ENCODE results near the gene CCM2.
"Not testable (repeated sequence)": the region's sequence is repeated elsewhere in the genome, so short reads cannot be mapped to it uniquely, and the experiment has no call there.

The CCM2 gene

GRCh38 chr7:44983742-44984477 is 16.1 kb upstream of the CCM2 start:
- no peak for DNase-seq

- no peak for DNase-seq
Observed at GRCh38 chr7:44984478-44984758, 15.6 kb upstream of the CCM2 start.

- no peak for DNase-seq
Observed at GRCh38 chr7:44985033-44985695, 14.8 kb upstream of the CCM2 start.

- DNase-seq = no peak
Observed at GRCh38 chr7:44985900-44986217, 14.1 kb upstream of the CCM2 start.

DNA sequence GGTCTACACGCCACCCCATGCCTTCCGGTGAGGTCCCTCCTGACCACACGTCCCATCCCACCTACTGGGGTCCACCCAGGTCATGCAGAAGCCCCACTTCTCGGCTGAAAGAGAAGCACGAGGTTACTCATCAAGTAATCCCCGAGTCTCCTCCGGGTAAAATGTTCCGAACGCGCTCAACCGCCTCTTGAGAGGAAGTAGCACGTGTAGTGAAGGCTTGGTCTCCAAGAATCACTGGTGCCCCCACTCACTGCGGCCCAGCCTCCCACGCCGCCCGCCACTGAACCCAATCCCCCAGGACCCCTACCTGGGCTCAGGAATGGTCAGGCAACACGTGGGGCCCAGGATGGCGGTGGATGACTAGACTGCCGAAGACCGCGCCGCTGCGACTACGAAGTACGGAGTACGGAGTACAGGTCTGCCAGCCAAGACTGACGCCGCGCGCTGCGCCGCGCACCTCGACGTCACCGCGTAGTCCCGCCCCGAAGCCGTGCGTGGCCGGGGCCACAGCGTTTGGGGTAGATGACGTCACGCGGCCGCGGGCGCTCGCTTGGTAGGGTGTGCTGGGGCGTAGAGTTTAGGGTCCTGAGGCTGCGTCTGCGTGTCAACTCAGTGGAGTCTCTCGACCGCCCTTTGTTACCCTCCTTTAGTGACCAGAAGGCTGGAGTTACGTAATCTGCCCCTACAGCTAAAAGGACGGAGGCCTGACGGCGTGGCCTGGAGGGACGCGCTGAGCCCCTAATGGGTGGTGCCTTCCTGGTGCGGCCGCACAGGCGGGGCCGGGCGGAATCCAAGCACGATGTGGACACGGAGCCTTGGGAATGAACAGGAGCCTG is 13.6 kb upstream of the CCM2 start:
- DNase-seq = peak; percentile 96 to 98

- no peak for DNase-seq
Observed at GRCh38 chr7:44987457-44987856, 12.5 kb upstream of the CCM2 start.

DNA sequence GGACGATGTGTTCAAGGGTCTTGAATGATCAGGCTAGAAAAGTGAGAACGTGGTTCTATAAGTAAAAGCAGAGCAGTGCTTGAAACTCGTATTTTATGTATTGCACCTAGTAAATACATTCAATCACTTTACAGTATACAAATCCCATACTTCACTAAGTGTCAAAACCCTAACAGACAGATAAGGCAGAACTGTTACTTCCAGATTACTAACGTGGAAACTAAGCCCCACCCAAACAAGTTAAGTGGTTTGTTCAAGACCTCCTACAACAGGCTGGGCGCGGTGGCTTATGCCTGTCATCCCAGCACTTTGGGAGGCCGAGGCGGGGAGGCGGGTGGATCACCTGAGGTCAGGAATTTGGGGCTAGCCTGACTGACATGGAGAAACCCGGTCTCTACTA is 12.0 kb upstream of the CCM2 start:
- no peak for DNase-seq

GRCh38 chr7:44988701-44989100 is 11.3 kb upstream of the CCM2 start:
- peak in 1 of 2 donors; percentile 65 for DNase-seq

- DNase-seq = no peak
Observed at GRCh38 chr7:44989132-44989531, 10.9 kb upstream of the CCM2 start.

- DNase-seq = no peak
Observed at GRCh38 chr7:44990109-44991023, 9.6 kb upstream of the CCM2 start.

GRCh38 chr7:44992004-44992795 is 7.8 kb upstream of the CCM2 start:
- DNase-seq = not testable (repeated sequence)

DNA sequence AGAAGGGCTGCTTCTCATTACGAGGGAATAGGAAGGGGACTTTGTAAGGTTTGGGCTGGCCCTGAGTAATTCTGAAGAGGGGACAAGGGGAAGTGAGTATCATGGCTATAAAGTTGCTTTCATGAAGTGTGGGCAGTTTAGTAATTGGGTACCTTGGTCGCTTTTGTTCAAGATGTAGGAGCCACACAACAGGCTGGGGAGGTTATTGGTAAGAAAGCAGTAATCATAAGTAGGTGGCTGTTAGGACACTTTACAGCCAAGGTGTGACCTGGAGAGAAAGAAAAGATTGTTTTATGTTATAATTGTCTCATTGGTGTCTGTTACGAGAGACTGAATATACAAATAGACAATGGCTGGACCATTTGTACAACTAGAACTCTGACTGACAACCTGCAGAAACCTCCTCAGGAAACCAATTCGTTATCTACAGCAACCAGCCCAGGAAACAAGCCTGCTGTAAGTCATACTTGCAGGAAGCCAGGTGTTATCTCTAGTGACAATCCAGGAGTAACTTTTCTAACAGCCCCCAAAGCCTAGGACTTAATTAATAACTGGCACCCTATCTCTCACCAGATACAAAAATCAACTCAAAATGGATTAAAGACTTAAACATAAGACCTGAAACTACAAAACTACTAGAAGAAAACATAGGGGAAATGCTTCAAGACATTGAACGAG is 5.0 kb upstream of the CCM2 start:
- no peak for DNase-seq

DNA sequence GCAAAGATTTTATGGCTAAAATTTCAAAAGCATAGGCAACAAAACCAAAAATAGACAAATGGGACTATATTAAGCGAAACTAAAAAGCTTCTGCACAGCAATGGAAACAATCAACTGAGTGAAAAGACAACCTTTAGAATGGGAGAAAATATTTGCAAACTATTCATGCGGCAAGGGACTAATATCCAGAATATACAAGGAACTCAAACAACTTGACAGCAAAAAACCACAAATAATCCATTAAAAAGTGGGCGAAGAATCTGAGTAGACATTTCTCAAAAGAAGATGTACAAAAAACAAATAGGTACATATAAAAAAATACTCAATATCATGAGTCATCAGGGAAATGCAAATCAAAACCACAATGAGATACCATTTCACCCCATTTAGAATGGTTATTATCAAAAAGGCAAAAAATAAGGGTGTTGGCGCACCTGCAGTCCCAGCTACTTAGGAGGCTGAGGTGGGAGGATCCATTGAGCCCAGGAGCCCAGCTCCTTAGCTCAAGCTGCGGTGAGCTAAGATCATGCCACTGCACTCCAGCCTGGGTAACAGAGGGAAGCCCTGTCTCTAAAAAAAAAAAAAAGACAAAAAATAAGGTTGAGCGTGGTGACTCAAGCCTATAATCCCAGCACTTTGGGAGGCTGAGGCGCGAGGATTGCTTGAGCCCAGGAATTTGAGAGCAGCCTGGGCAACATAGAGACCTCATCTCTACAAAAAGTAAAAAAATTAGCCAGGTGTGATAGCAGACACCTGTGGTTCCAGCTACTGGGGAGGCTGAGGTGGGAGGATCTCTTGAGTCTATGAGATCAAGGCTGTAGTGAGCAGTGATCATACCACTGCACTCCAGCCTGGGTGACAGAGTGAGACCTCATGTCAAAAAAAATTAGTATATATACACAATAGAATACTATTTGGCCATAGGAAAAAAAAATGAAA is 4.2 kb upstream of the CCM2 start:
- no peak for DNase-seq

DNA sequence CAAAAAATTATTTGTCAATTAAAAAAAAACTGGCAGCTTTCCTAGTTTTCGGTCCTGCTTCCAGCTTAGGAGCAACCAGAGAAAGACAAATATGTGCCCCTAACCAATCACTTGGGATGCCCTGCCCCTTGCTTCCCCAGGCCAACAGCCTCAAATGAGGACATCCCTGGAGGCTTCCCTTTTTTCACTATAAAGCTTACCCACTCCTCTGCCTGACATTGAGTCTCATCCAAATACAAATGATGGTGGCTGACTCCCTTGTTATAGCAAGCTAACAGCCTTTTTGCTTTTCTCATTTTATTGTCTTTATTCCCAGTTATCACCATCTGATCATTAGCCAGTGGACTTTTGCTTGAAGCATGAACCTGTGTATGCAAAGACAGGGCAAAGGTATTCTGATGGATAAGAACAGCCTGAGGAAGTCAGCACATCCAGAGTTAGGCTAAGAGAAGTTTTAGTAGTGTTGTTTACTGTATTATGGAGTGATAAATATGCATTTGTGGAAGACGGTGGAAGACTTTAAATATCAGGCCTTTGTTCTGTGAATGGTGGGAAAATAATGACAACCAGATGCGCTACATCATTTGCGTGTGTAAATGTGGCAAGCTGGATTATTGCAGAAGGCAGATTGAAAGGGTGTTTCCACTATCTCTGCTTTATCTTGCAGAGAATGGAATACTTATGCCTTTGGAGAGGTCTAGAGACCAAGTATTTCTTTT is 1.7 kb upstream of the CCM2 start:
- DNase-seq = no peak

GRCh38 chr7:44999245-45000092 is 532 bp upstream of the CCM2 start:
- DNase-seq = peak; percentile 99

GRCh38 chr7:45001138-45001694 is 1.2 kb downstream of the CCM2 start:
- DNase-seq = no peak

GRCh38 chr7:45001826-45002225 is 1.8 kb downstream of the CCM2 start:
- DNase-seq = no peak

DNA sequence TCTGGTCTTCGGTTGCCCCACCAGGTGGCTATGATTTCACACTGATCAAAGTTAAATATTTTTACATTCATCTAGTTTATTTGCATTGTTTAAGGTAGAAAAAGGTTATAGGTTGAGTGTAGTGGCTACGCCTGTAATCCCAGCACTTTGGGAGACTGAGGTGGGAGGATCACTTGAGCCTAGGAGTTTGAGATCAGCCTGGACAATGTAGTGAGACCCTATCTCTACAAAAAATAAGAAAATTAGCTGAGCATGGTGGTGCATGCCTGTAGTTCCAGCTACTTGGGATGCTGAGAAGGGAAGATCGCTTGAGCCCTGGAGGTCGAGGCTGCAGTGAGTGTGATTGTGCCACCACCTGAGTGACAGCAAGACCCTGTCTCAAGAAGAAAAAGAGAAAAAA is 3.8 kb downstream of the CCM2 start:
- DNase-seq = no peak
